ENCODE measurements around the gene FHL1. TPM values are rescaled to one million over a fixed set of nuclear protein-coding genes. Genes with fewer than 3 reads are reported as not detected.

The FHL1 gene
- total RNA-seq, 2 donors from 2014 or later, result 29.1 to 61.3 TPM

DNA sequence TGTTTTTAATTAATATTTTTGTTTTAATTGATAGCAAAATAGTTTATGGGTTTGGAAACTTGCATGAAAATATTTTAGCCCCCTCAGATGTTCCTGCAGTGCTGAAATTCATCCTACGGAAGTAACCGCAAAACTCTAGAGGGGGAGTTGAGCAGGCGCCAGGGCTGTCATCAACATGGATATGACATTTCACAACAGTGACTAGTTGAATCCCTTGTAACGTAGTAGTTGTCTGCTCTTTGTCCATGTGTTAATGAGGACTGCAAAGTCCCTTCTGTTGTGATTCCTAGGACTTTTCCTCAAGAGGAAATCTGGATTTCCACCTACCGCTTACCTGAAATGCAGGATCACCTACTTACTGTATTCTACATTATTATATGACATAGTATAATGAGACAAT, 63.5 kb downstream of the FHL1 start:
- no peak overlapping the region for H3K4me3 Mint-ChIP-seq
- DNase-seq, result no peak
- no peaks in the 10 kb centered on the region for H3K9me3 ChIP-seq (ENCODE audit: control insufficient read depth, low read length, poor library complexity, severe bottlenecking)
- H3K27me3 Mint-ChIP-seq, result no peaks in the 10 kb centered on the region
- no peaks in the 10 kb centered on the region for H3K36me3 Mint-ChIP-seq (ENCODE audit: low read depth)
- ATAC-seq, result no peak
- H3K4me1 Mint-ChIP-seq, result peaks cover 2% of the 10 kb centered on the region
- H3K27ac Mint-ChIP-seq, result no peak overlapping the region

DNA sequence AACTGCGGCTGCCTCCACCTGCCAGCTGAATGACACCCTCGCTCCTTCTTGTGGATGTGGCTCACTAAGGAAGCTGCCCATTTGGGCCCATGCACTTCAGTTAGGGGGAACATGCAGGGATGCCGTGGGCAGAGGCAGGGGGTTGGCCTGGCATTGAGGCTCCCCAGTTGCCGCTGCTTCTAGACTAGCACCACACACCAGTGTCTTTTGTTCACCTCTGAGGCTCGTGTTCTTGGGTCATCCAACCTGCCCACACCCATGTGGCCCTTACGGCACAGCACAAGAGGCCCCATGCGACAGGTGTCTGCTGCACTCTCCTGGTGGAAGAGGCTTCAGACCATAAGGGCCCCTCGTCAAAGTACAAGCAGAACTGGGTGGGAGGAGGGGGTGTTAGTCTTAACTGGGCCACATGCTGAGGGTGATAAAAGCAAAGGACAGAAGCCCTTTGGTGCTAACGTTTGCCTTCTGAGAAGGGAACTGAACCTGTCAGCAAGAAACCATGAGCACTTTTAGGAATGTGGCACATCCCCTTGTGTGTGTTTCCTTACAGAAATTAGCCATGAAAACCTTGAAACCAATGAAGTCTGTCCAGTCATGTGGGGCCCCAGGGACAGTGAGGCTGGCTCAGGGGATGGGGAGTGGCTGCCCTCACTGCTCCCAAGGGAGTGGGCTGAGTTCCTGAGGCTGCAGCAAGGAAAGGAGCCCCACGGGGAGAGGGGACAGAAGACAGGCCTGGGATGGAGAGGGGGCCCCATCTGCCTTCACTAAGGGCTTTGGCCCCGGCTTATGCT, 64.6 kb downstream of the FHL1 start:
- ATAC-seq (no peak), DNase-seq (no peak)
- no peaks in the 10 kb centered on the region for H3K36me3 Mint-ChIP-seq (ENCODE audit: low read depth)
- H3K4me1 Mint-ChIP-seq, result no peaks in the 10 kb centered on the region
- H3K27ac Mint-ChIP-seq, result no peak overlapping the region
- H3K4me3 Mint-ChIP-seq, result no peak overlapping the region
- H3K27me3 Mint-ChIP-seq, result no peaks in the 10 kb centered on the region
- no peaks in the 10 kb centered on the region for H3K9me3 ChIP-seq (ENCODE audit: control insufficient read depth, low read length, poor library complexity, severe bottlenecking)

DNA sequence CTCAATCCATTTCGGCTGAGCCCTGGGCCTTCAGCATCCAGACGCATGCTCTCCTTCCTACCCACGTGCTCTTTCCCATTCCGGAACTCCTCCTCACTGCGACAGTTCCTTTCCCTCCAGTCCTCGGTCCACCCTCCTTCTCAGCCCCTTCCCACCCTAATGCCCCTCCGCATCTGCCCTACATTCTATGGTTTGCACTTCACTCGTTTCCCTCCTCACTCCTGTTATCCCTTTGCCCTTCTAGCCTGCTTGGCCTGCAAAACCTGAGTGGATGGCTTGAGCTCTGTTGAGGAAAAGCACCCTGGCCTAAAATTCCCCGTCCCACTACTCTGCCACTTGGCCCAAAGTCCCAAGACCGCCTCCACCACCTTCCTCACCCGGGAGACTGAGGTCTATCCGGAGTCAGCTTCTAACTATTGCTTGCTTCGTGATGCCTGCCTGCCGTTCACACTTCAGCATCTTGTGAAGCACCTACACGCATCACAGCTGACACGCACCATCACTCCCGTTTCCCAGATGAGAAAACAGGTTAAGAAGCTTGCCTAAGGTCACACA, 65.3 kb downstream of the FHL1 start:
- H3K9me3 ChIP-seq (ENCODE audit: control insufficient read depth, low read length, poor library complexity, severe bottlenecking), result no peaks in the 10 kb centered on the region
- Mint-ChIP-seq H3K27me3 (no peaks in the 10 kb centered on the region), H3K4me3 (no peak overlapping the region), H3K4me1 (no peaks in the 10 kb centered on the region), H3K36me3 (ENCODE audit: low read depth) (no peaks in the 10 kb centered on the region), H3K27ac (no peak overlapping the region)
- ATAC-seq, result no peak
- DNase-seq, result no peak

DNA sequence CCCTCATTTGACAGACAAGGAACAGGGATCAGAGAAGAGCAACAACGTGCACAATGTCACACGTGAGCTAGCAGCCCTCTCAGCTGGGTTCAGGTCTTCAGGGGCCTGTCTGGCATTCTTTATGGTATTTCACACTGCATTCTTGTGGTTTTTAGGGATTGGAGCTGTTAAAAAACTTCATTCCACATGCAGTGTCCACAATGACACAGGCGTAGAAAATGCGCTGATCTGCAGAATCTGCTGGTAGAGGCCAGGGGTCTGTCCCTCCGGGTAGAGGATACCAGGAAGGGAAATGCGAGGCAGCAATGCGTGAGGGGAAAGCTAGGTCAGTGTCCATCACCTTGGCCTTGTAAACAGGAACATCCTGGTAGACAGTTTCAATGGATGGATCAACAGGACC, 67.2 kb downstream of the FHL1 start:
- no peaks in the 10 kb centered on the region for H3K9me3 ChIP-seq (ENCODE audit: control insufficient read depth, low read length, poor library complexity, severe bottlenecking)
- Mint-ChIP-seq H3K4me3 (no peak overlapping the region), H3K27ac (peak overlapping the region; percentile 39), H3K36me3 (ENCODE audit: low read depth) (no peaks in the 10 kb centered on the region), H3K27me3 (no peaks in the 10 kb centered on the region), H3K4me1 (no peaks in the 10 kb centered on the region)
- DNase-seq (no peak), ATAC-seq (no peak)

DNA sequence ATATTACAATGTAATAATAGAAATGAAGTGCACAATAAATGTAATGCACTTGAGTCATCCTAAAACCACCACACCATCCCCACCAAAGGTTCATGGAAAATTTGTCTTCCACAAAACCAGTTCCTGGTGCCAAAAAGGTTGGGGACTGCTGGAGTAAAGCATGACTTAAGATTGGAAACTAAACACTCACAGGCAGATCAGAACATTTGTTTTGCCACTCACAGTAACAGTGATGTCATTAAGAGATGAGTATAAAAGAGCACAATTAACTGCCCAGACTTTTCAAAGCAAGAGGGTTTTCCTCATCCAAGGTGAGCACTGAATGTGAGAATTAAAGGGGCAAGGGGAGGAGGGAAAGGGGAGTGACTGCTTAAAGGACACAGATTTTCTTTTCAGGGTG, 68.2 kb downstream of the FHL1 start:
- Mint-ChIP-seq H3K4me3 (no peak overlapping the region), H3K36me3 (ENCODE audit: low read depth) (no peaks in the 10 kb centered on the region), H3K27ac (no peak overlapping the region), H3K4me1 (no peaks in the 10 kb centered on the region), H3K27me3 (no peaks in the 10 kb centered on the region)
- H3K9me3 ChIP-seq (ENCODE audit: control insufficient read depth, low read length, poor library complexity, severe bottlenecking), result no peaks in the 10 kb centered on the region
- DNase-seq, result no peak
- no peak for ATAC-seq

DNA sequence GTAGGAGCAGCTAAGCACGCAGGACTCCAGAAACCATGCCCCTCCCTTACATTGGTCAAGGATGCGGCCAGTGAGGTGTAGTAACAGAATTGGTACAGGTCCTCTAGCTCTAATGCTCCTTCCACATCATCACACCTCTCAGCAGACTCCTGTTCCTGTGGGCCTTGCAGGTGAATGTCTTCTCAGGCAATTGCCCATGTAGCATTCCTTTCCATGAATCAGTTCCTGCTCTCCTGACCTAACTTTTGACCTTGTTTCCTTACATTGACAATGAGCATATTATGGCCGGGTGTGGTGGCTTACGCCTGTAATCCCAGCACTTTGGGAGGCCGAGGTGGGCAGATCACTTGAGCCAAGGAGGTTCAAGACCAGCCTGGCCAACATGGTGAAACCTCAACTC, 72.6 kb downstream of the FHL1 start:
- no peak for ATAC-seq
- H3K36me3 Mint-ChIP-seq (ENCODE audit: low read depth), result no peaks in the 10 kb centered on the region
- H3K4me1 Mint-ChIP-seq, result no peaks in the 10 kb centered on the region

DNA sequence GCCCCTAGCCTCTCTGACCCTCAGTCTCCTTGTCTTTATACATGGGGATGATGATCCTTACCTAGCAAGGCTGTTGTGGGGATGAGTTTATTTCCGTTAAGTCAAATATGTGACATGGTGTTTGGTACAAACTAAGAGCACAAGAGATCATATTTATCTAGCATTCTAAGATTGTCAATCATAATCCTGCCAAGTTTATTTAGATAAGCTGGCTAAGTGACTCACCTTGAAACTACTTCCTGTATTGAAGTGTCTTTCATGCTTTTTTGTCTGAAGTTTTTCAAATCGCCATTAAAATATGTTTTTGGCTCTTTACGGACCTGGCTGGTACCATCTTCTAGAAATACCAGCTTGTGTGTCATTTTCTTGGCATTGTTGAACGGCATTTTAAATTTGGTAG, 73.2 kb downstream of the FHL1 start:
- H3K9me3 ChIP-seq (ENCODE audit: control insufficient read depth, low read length, poor library complexity, severe bottlenecking), result no peaks in the 10 kb centered on the region
- H3K4me3 Mint-ChIP-seq, result no peak overlapping the region
- no peak for DNase-seq
- H3K36me3 Mint-ChIP-seq (ENCODE audit: low read depth), result no peaks in the 10 kb centered on the region
- no peaks in the 10 kb centered on the region for H3K27me3 Mint-ChIP-seq
- no peaks in the 10 kb centered on the region for H3K4me1 Mint-ChIP-seq
- ATAC-seq, result no peak
- H3K27ac Mint-ChIP-seq, result no peak overlapping the region

More for the DNA sequence above, 72.6 kb downstream of the FHL1 start:
- no peak overlapping the region for H3K27ac Mint-ChIP-seq
- no peak overlapping the region for H3K4me3 Mint-ChIP-seq
- no peaks in the 10 kb centered on the region for H3K9me3 ChIP-seq (ENCODE audit: control insufficient read depth, low read length, poor library complexity, severe bottlenecking)
- H3K27me3 Mint-ChIP-seq, result no peaks in the 10 kb centered on the region
- no peak for DNase-seq

DNA sequence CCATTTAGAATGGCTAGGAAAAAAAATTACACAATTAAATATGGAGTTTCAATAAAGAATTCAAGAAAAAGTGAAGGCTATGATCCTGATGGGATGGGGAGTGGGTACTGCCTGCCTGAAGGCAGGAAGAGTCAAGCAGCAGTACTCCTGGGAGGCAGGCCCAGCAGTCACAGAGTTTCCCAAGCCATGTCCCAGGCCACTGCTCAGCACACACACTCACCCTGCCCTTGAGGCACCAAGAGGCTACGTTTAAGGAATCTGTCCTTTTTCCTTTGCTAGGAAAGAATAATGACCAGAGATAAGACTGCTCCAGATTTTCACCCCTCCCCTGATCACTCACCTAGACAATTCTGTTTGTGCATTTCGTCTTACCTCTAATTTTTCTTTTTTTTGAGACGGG, 73.6 kb downstream of the FHL1 start:
- Mint-ChIP-seq H3K27ac (no peak overlapping the region), H3K4me3 (no peak overlapping the region), H3K27me3 (no peaks in the 10 kb centered on the region), H3K4me1 (no peaks in the 10 kb centered on the region), H3K36me3 (ENCODE audit: low read depth) (no peaks in the 10 kb centered on the region)
- no peaks in the 10 kb centered on the region for H3K9me3 ChIP-seq (ENCODE audit: control insufficient read depth, low read length, poor library complexity, severe bottlenecking)
- no peak for ATAC-seq
- DNase-seq, result no peak

DNA sequence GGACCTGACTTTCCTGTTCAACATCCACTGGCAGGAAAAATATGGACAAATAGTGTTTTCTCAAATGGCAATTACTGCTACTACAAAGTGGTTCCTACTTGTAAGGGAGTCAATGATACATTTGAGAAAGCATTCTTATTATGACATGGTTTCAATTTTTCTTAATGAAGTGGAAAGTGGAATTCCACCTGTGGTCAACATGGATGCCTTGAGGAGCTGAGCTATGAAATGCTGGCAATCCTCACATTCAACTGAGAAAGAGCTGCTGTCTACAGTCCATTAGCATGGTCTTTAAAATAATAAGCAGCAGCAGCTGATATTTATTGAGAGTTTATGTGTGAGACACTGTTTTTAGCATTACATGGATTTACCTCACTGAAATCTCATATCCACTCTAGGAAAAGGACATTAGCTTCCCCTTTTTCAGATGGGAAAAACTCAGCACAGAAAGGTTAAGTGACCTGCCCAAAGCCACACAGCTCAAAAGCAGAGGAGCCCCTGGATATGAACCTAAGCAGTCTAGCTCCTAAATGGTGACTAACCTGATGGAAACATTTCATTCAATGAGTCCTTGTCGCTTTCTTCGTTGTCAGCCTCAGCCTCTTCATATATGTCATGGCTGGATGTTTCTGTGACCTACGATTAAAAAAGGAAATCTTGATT, 74.6 kb downstream of the FHL1 start:
- H3K9me3 ChIP-seq (ENCODE audit: control insufficient read depth, low read length, poor library complexity, severe bottlenecking), result no peaks in the 10 kb centered on the region
- H3K27ac Mint-ChIP-seq, result peak overlapping the region; percentile 29
- H3K36me3 Mint-ChIP-seq (ENCODE audit: low read depth), result no peaks in the 10 kb centered on the region
- ATAC-seq, result no peak
- no peak for DNase-seq
- H3K4me3 Mint-ChIP-seq, result no peak overlapping the region
- no peaks in the 10 kb centered on the region for H3K27me3 Mint-ChIP-seq
- H3K4me1 Mint-ChIP-seq, result no peaks in the 10 kb centered on the region

DNA sequence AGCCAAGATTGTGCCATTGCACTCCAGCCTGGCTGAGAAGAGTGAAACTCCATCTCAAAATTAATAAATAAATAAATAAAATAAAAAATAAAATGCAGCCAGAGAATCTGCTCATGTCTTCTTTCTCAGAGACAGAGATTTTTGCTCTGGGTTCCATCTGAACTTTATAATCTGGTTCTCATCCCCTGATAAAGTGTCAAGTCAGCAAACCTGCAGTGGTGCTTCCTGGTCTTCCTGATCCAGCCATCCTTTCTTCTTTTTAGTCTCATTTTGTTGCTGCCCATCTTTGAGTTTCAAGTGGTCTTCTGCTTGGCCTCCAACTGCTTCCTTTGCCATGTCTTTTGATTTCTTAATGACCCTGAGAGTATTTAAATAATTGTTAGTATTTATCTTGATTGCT, 79.7 kb downstream of the FHL1 start:
- no peak overlapping the region for H3K4me3 Mint-ChIP-seq
- H3K36me3 Mint-ChIP-seq (ENCODE audit: low read depth), result peaks cover 4% of the 10 kb centered on the region
- DNase-seq, result no peak
- peaks cover 7% of the 10 kb centered on the region for H3K4me1 Mint-ChIP-seq
- H3K27ac Mint-ChIP-seq, result no peak overlapping the region
- ATAC-seq, result no peak
- no peaks in the 10 kb centered on the region for H3K27me3 Mint-ChIP-seq
- H3K9me3 ChIP-seq (ENCODE audit: control insufficient read depth, low read length, poor library complexity, severe bottlenecking), result no peaks in the 10 kb centered on the region

DNA sequence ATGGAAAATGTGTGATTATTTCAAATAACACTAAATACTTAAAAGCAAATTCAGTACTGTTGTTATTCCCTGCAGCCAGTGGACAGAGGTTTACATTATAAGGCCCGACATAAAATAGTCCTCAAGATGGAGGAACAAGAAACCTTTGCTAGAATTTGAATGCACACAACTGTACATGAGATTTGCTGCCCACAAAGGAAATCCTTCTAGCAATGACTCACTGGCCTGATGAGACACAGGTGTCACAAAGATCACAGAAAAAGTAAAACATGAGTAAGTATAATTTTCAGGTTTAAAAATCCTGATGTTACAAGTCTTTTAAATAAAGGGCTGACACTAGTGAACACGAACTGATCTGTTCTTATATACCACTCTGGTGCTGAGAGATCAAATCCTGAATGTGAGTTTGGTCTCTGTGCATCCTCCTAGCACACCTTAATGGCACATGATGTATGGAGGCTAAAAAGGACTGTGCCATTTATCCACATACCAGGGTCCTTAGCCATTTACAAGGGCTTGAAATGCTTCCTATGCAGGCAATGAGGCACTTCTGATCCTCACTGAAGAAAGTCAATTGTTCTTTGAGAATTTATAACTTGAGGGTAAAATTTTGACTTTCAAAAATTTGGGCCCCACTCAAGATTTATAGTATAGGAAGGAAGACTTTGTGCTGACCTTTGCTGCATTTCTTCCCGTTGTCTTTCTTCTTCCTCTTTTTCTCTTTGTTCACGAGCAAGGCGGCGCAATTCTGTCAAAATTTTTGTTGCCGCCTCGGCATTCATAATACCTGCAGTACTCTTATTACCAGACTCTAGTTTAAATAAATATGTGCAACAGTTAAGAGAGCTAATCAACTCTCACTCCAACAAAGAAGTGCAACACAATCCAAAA, 80.9 kb downstream of the FHL1 start:
- Mint-ChIP-seq H3K4me1 (peaks cover 7% of the 10 kb centered on the region), H3K4me3 (no peak overlapping the region), H3K27me3 (no peaks in the 10 kb centered on the region), H3K27ac (no peak overlapping the region), H3K36me3 (ENCODE audit: low read depth) (peaks cover 5% of the 10 kb centered on the region)
- no peaks in the 10 kb centered on the region for H3K9me3 ChIP-seq (ENCODE audit: control insufficient read depth, low read length, poor library complexity, severe bottlenecking)
- ATAC-seq (peak; percentile 59), DNase-seq (no peak)

DNA sequence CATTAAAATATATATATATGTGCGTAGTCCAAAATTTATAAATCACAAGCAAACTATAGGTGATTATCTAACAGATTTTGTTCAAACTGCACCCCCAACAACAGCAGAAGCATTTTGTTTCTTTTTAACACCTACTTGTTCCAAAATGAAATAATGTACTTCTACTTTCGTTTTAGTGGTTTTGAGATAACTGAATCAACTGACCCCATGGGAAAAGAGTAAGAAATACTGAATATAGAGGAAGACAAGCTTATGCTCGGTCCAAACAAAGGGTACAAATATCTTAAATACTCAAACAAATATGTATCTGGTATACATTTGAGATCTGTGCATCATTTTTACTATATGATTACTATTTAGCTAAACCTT, 81.5 kb downstream of the FHL1 start:
- no peak overlapping the region for H3K4me3 Mint-ChIP-seq
- H3K4me1 Mint-ChIP-seq, result peaks cover 7% of the 10 kb centered on the region
- no peak for DNase-seq
- H3K27me3 Mint-ChIP-seq, result no peaks in the 10 kb centered on the region
- H3K27ac Mint-ChIP-seq, result no peak overlapping the region
- no peaks in the 10 kb centered on the region for H3K9me3 ChIP-seq (ENCODE audit: control insufficient read depth, low read length, poor library complexity, severe bottlenecking)
- no peak for ATAC-seq
- H3K36me3 Mint-ChIP-seq (ENCODE audit: low read depth), result peaks cover 5% of the 10 kb centered on the region

DNA sequence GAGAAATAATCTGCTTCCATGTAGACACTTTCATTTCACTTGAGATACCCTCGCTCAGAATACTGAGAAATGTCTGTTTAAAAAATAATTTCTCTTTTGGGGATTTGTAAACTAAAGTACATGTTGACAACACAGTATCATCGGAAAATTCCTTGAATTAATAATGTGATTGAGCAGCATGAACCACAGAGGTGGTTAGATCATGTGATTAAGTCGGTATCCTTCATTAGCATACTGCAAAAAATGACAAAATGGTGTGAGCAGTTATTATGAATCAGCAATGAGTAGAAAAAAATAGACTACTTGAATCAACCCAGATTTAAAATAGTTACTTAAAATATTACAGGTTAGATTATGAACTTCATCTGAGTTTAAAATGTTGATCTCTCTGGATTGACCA, 89.7 kb downstream of the FHL1 start:
- no peak overlapping the region for H3K4me3 Mint-ChIP-seq
- no peaks in the 10 kb centered on the region for H3K9me3 ChIP-seq (ENCODE audit: control insufficient read depth, low read length, poor library complexity, severe bottlenecking)
- DNase-seq (no peak), ATAC-seq (no peak)
- H3K4me1 Mint-ChIP-seq, result no peaks in the 10 kb centered on the region
- peaks cover 5% of the 10 kb centered on the region for H3K36me3 Mint-ChIP-seq (ENCODE audit: low read depth)
- no peak overlapping the region for H3K27ac Mint-ChIP-seq
- no peaks in the 10 kb centered on the region for H3K27me3 Mint-ChIP-seq

Data from T-helper 17 cell (primary cell).